MM.1S (cell line): ENCODE data around the gene MYMX.
"Not testable (repeated sequence)": the region's sequence is repeated elsewhere in the genome, so short reads cannot be mapped to it uniquely, and the experiment has no call there.

Experiments
- DNase-seq: peaks from one replicate; pipeline ENCODE4 v3.0.0-alpha.2; 2015
- H2AFZ ChIP-seq: fragments of 300-600 bp; sonication (generic); 2 replicates; pipeline ENCODE4 v1.6.0; 2016; ENCODE audit warnings: antibody characterized with exemption, low read length
- H3F3A ChIP-seq: fragments of 300-600 bp; sonication (generic); 2 replicates; pipeline ENCODE4 v1.6.1; 2016; ENCODE audit warnings: mild to moderate bottlenecking, antibody characterized with exemption, low read length, moderate library complexity, mixed read lengths; ENCODE audit not compliant: insufficient read depth
- H3K27ac ChIP-seq: fragments of 300-600 bp; sonication (generic); 2 replicates; pipeline ENCODE4 v1.5.1; 2016; ENCODE audit warnings: mild to moderate bottlenecking, low read length
- H3K27me3 ChIP-seq: fragments of 300-600 bp; sonication (generic); replicated peaks from 2 replicates; pipeline ENCODE4 v1.6.0; 2016; ENCODE audit warnings: low read length; ENCODE audit not compliant: insufficient read depth
- H3K36me3 ChIP-seq: fragments of 300-600 bp; sonication (generic); replicated peaks from 2 replicates; pipeline ENCODE4 v1.6.1; 2016; ENCODE audit warnings: mild to moderate bottlenecking, low read length, mixed read lengths; ENCODE audit not compliant: insufficient read depth
- H3K4me1 ChIP-seq: fragments of 300-600 bp; sonication (generic); 2 replicates; pipeline ENCODE4 v1.6.1; 2016; ENCODE audit warnings: low read length, mixed read lengths
- H3K4me2 ChIP-seq: fragments of 300-600 bp; sonication (generic); 2 replicates; pipeline ENCODE4 v1.6.0; 2016; ENCODE audit warnings: low read depth, low read length
- H3K4me3 ChIP-seq: fragments of 300-600 bp; sonication (generic); 2 replicates; pipeline ENCODE4 v1.5.1; 2016; ENCODE audit warnings: low read length, mixed read lengths
- H3K79me2 ChIP-seq: fragments of 300-600 bp; sonication (generic); 2 replicates; pipeline ENCODE4 v1.6.1; 2016; ENCODE audit warnings: mixed run types, low read length, mixed read lengths
- H3K9ac ChIP-seq: fragments of 300-600 bp; sonication (generic); 2 replicates; pipeline ENCODE4 v1.6.1; 2016; ENCODE audit warnings: low read length, mixed read lengths
- H3K9me2 ChIP-seq: fragments of 300-600 bp; sonication (generic); replicated peaks from 2 replicates; pipeline ENCODE4 v1.6.1; 2016; ENCODE audit warnings: mild to moderate bottlenecking, low read length, mixed read lengths; ENCODE audit not compliant: insufficient read depth
- H3K9me3 ChIP-seq: fragments of 300-600 bp; sonication (generic); replicated peaks from 2 replicates; pipeline ENCODE4 v1.6.1; 2016; ENCODE audit warnings: mild to moderate bottlenecking, low read length, mixed read lengths; ENCODE audit not compliant: insufficient read depth
- H4K20me1 ChIP-seq: fragments of 300-600 bp; sonication (generic); 2 replicates; pipeline ENCODE4 v1.6.1; 2016; ENCODE audit warnings: mild to moderate bottlenecking, low read length, moderate library complexity, mixed read lengths; ENCODE audit not compliant: insufficient read depth
- CTCF ChIP-seq: fragments of 300-600 bp; sonication (generic); IDR thresholded peaks from 2 replicates; pipeline ENCODE4 v1.5.1; 2016; ENCODE audit warnings: antibody characterized with exemption, low read length, mixed read lengths
- EZH2 ChIP-seq: fragments of 300-600 bp; sonication (generic); optimal IDR thresholded peaks from 2 replicates; pipeline ENCODE3; 2017; ENCODE audit warnings: low read depth, mild to moderate bottlenecking, antibody characterized with exemption, low read length, mixed read lengths
- EZH2phosphoT487 ChIP-seq: fragments of 300-600 bp; sonication (generic); IDR thresholded peaks from 2 replicates; pipeline ENCODE4 v1.6.1; 2018; ENCODE audit warnings: antibody characterized with exemption, low read length

Gene MYMX

DNA sequence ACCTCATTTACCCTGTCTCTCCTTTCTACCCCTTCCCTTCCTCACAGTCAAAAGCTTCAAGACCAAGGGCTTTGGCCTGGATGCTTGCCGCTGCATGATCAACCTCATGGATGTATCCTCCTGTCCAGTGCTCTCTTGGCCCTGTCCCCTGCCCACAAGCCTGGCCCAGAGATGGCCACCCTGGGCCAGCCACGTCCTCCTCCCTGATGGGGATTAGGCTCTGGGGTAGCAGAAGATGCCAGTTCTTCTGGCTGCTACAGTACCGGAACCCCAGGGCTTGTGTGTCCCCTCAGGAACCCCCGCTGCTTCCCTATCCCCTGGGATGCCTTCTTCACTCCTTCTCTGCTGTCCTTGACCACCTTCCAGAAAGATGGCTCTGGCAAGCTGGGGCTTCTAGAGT, 35.8 kb upstream of the MYMX start:
- no peaks in the 10 kb centered on the region for H4K20me1 ChIP-seq
- no peak overlapping the region for H3K4me2 ChIP-seq
- TF ChIP-seq EZH2, result no peak
- TF ChIP-seq EZH2phosphoT487, result no peak
- TF ChIP-seq CTCF, result no peak
- no peaks in the 10 kb centered on the region; the same call in none of the 2 replicates for H3K27me3 ChIP-seq
- H3K36me3 ChIP-seq, result no peaks in the 10 kb centered on the region
- no peaks in the 10 kb centered on the region for H3K9me3 ChIP-seq
- no peak overlapping the region for H3K9ac ChIP-seq
- H3K4me3 ChIP-seq, result no peak overlapping the region
- no peaks in the 10 kb centered on the region for H3K9me2 ChIP-seq
- no peak overlapping the region for H2AFZ ChIP-seq
- H3K4me1 ChIP-seq, result no peaks in the 10 kb centered on the region
- H3F3A ChIP-seq, result no peaks in the 10 kb centered on the region
- H3K27ac ChIP-seq, result no peak overlapping the region
- no peak for DNase-seq
- no peaks in the 10 kb centered on the region for H3K79me2 ChIP-seq

- H3K4me1 ChIP-seq, H4K20me1 ChIP-seq, H3K9ac ChIP-seq, H3K27ac ChIP-seq, H3K27me3 ChIP-seq, H3K9me2 ChIP-seq, H3K4me2 ChIP-seq, H3K9me3 ChIP-seq, DNase-seq, H3F3A ChIP-seq, H3K36me3 ChIP-seq, H3K4me3 ChIP-seq, H3K79me2 ChIP-seq, H2AFZ ChIP-seq: not testable (repeated sequence)
Measured at GRCh38 chr6:44181784-44182183, 34.9 kb upstream of the MYMX start.

DNA sequence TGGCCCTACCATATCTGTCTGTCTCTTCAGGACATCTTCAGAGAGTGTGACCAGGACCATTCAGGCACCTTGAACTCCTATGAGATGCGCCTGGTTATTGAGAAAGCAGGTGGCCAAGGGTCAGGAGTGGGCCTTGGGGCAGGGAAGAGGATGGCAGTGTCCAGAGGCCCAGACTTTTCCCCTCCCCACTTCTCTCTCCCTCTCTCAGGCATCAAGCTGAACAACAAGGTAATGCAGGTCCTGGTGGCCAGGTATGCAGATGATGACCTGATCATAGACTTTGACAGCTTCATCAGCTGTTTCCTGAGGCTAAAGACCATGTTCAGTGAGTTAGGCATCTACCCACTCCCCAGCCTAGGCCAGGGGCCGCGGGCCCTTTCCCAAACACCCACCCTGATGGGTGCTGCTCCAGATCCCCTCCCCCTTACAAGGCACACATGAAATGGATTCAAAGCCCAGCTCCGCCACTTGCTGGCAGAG, 33.8 kb upstream of the MYMX start:
- Histone ChIP-seq H3K9ac (no peak overlapping the region), H3K79me2 (no peaks in the 10 kb centered on the region), H4K20me1 (no peaks in the 10 kb centered on the region), H3K36me3 (no peaks in the 10 kb centered on the region), H3K9me2 (no peaks in the 10 kb centered on the region), H3F3A (no peaks in the 10 kb centered on the region), H3K9me3 (no peaks in the 10 kb centered on the region), H3K4me1 (no peaks in the 10 kb centered on the region), H3K27ac (no peak overlapping the region), H3K27me3 (no peaks in the 10 kb centered on the region; the same call in none of the 2 replicates), H3K4me3 (no peak overlapping the region), H2AFZ (no peak overlapping the region), H3K4me2 (no peak overlapping the region)
- no peak for DNase-seq
- TF ChIP-seq CTCF, result no peak
- TF ChIP-seq EZH2phosphoT487, result no peak
- TF ChIP-seq EZH2, result no peak

- Histone ChIP-seq H4K20me1 (no peaks in the 10 kb centered on the region), H3K9me2 (no peaks in the 10 kb centered on the region), H3K27me3 (no peaks in the 10 kb centered on the region; the same call in 1 of the 2 replicates), H3K9ac (no peak overlapping the region), H2AFZ (no peak overlapping the region), H3K36me3 (no peaks in the 10 kb centered on the region), H3K4me1 (no peaks in the 10 kb centered on the region), H3K79me2 (no peaks in the 10 kb centered on the region), H3K4me2 (no peak overlapping the region), H3K9me3 (no peaks in the 10 kb centered on the region), H3K27ac (no peak overlapping the region), H3F3A (no peaks in the 10 kb centered on the region), H3K4me3 (no peak overlapping the region)
- DNase-seq, result no peak
- no peak for TF ChIP-seq EZH2
- no peak for TF ChIP-seq EZH2phosphoT487
- no peak for TF ChIP-seq CTCF
Measured at GRCh38 chr6:44183783-44184182, 32.9 kb upstream of the MYMX start.

- H3K4me2 ChIP-seq, DNase-seq, H3K36me3 ChIP-seq, H3K27ac ChIP-seq, H3K9ac ChIP-seq, H3K9me3 ChIP-seq, H3K79me2 ChIP-seq, H3K27me3 ChIP-seq, H2AFZ ChIP-seq, H4K20me1 ChIP-seq, H3K4me3 ChIP-seq, H3K4me1 ChIP-seq, H3K9me2 ChIP-seq, H3F3A ChIP-seq: not testable (repeated sequence)
Measured at GRCh38 chr6:44185356-44185755, 31.4 kb upstream of the MYMX start.
